GM18505 (cell line): ENCODE measurements around the gene CDKAL1.

Source experiments
- ATAC-seq: cut with Tn5 transposase; IDR thresholded peaks from one replicate; pipeline ENCODE4 v1.9.1; 2021; ENCODE audit not compliant: unreplicated experiment
- POLR2A ChIP-seq: IDR thresholded peaks from 4 replicates; pipeline ENCODE4 v1.6.1; 2011; ENCODE audit warnings: borderline replicate concordance; ENCODE audit not compliant: insufficient read depth, insufficient read length; ENCODE audit errors: extremely low read depth

CDKAL1 gene

GRCh38 chr6:20955751-20956150 lies 421.5 kb downstream of the CDKAL1 start:
- ATAC-seq, result no peak
- no peak for TF ChIP-seq POLR2A

GRCh38 chr6:20960067-20960466 lies 425.8 kb downstream of the CDKAL1 start:
- no peak for ATAC-seq
- no peak for TF ChIP-seq POLR2A

DNA sequence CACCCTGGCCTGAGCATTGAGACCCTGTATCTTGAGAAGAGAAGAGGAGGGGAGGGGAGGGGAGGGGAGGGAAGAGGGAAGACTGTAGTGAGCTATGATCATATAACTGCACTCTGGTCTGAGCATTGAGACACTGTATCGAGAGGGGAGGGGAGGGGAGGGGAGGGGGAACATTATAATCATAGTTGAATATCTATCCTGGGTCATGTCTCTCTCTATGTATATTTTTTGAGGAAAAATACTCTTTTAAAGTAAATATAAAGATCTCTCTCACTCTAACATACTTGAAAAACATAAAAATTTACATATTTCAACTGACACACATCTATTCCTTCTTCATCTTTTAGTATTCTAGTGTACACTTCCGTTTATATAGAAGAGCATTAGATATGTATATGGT lies 431.0 kb downstream of the CDKAL1 start:
- ATAC-seq, result no peak
- TF ChIP-seq POLR2A, result no peak

GRCh38 chr6:20965915-20966314 lies 431.7 kb downstream of the CDKAL1 start:
- ATAC-seq, result no peak
- no peak for TF ChIP-seq POLR2A

DNA sequence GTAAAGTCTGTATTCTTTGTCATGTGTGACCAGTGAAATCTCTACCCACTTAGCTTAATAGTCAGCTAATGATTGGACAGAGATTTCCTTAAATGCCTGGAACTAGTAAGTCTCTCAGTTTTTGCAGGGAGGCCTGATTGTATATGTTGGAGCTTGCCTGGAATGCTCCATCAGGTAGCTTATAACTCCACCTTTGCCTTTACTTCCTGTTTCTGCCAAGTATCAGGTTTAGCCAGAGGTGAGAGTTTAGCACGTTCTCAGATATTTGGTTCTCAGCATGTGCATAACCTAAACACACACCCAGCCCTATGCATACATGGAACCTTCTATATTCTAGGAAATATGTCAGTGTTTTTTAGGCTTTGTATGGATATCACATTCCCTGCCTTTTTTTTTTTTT lies 435.3 kb downstream of the CDKAL1 start:
- no peak for ATAC-seq

DNA sequence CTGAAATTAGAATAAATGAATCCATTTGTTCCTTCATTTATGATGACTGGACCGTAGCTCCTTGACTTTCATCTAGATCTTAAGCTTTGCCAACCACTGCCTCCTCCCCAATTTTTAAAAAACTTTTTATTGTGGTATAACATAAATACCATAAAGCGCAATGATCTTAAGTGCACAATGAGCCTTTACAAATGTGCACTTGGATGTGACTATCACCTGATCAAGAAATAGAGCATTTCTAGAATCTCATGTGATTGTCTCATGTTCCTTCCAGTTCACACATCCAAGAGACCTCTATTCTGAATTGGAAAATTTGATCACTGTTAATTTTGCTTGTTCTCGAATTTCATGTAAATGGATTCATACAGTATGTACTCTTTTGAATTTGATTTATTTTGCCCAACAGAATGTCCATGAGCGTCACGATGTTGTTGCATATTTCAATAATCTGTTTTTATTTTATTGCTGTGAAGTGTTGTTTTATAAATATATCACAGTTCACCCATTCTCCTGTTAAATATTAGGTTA lies 442.2 kb downstream of the CDKAL1 start:
- no peak for ATAC-seq
- TF ChIP-seq POLR2A, result no peak

More for the DNA sequence above, 435.3 kb downstream of the CDKAL1 start:
- no peak for TF ChIP-seq POLR2A

- no peak for TF ChIP-seq POLR2A
- peak; percentile 91 for ATAC-seq
Measured at GRCh38 chr6:20978151-20978614, 443.9 kb downstream of the CDKAL1 start.

- no peak for TF ChIP-seq POLR2A
- no peak for ATAC-seq
Measured at GRCh38 chr6:20979076-20979475, 444.8 kb downstream of the CDKAL1 start.

GRCh38 chr6:20983961-20984360 lies 449.7 kb downstream of the CDKAL1 start:
- no peak for ATAC-seq
- no peak for TF ChIP-seq POLR2A

DNA sequence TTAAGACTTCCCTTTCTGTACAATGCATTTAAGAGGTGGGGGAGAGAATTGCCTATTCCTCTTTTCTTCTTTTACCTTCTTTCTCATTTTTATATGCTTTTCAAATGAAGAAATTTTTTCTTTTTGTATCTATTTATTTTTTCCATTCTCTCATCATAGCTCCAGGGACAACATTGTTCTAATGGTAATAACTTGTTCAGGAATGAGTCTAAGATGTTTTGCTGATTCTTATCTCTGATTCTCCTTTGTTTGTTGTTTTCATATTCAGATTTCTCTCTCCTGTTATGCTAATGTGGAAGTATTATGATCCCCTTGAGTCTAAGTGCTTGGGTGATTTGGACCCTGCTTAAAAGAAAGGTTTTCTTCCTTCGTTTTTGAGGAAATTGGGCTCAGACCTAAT lies 451.6 kb downstream of the CDKAL1 start:
- ATAC-seq, result no peak
- TF ChIP-seq POLR2A, result no peak

- no peak for ATAC-seq
- TF ChIP-seq POLR2A, result no peak
Measured at GRCh38 chr6:20991910-20992309, 457.7 kb downstream of the CDKAL1 start.

- no peak for TF ChIP-seq POLR2A
- ATAC-seq, result no peak
Measured at GRCh38 chr6:20996099-20996498, 461.8 kb downstream of the CDKAL1 start.

DNA sequence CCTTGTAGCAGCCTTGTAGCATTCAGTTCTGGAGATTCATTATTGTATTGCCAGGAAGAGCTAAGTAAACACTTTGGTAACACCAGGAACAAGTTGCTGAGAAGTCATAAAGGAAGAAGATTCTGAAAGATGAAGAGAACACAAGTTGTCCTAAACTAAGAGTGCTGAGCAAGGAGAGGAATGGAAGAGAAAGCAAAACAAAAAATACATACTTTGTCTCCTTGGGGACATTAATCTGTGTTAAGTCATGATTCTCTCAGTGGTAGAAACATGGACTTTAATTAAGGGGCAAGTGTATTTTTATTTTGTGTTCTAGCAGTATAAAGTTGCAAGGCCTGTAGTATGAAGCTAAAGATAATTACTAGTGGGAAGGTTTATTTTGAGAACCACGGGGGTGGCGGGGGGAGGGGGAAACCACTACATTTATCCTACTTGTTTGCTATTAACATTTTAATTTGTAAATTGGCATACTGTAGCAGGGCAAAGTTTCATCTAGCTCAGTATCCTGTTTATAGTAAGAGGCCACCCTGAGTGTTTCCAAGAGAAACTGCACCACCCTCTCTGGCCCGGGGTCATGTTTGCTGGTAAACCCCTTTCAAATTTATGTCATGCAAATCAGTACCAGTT lies 463.0 kb downstream of the CDKAL1 start:
- no peak for ATAC-seq
- TF ChIP-seq POLR2A, result no peak

- no peak for TF ChIP-seq POLR2A
- ATAC-seq, result no peak
Measured at GRCh38 chr6:20997770-20998147, 463.5 kb downstream of the CDKAL1 start.

DNA sequence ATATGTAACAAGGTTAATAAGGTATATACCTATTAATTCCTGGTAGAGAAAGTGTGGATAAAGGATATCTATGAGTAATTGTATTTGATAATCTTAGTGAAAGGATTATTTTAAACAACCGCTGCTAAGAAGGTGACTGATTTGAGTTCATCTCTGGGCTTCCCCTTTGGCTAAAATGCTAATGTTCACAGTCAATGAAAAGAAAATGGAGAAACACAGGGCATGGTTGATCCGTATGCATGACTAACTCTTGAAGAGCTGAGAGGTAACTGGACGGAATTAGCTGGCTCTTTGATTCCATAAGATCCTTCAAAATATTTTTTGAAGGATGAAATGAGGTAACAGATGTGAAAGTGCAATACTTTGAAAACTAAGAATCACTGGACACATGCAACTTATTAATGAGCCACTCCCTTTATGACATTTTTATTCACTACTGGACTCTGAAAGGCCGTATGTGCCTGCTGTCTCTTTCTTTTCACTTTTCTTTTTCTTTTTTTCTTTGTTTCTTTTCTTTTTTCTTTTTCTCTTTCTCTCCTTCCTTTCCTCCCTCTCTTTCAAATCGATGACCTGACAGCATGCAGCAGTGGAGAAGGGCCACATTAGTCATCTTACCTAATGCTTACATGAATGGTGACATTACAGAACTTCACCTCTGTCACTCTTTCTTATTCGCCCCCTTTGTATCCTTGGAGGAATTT lies 464.6 kb downstream of the CDKAL1 start:
- ATAC-seq, result no peak
- TF ChIP-seq POLR2A, result no peak

DNA sequence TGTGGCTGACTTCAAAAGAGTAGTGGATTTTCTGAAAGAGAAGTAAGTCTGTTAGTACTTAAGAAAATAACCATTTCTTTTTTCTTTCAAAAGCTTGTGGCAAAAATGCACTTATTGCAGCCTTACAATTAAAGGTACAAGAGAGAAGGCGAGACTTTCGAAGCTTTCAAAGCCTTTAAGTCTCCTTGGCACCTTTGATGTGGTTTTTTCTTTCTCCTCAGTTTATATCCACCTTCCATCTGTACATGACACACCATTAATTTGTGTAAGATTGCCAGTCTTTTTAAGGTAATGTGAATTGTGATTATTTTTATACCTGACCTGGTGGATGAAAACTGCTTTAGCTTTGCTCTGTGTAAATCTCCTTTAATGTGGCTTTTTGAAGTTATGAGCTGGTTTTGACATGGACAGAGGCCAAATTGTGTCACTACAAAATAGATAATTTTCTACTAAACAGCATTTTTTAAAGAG lies 466.1 kb downstream of the CDKAL1 start:
- no peak for ATAC-seq
- TF ChIP-seq POLR2A, result no peak
